GM23338 (cell line): Measurements from ENCODE around the gene NEDD1. TPM values are rescaled to one million over a fixed set of nuclear protein-coding genes. Genes with fewer than 3 reads are reported as not detected.

Experiments used
- ATAC-seq: fragments of 200-7000 bp; cut with Tn5 transposase; 3 replicates; pipeline ENCODE4 v1.9.1; 2020
- DNase-seq: peaks from one replicate; pipeline ENCODE4 v3.0.0-alpha.2; 2015; ENCODE audit warnings: low spot score
- H2AFZ ChIP-seq: fragments of 200-600 bp; sonication (generic); 2 replicates; pipeline ENCODE4 v1.8.0; 2016; ENCODE audit warnings: antibody characterized with exemption, mild to moderate bottlenecking, moderate library complexity
- H3F3A ChIP-seq: fragments of 200-600 bp; sonication (generic); replicated peaks from 2 replicates; pipeline ENCODE4 v1.8.0; 2017; ENCODE audit warnings: antibody characterized with exemption, mixed run types, low read depth
- H3K27ac ChIP-seq: fragments of 200-600 bp; sonication (generic); 2 replicates; pipeline ENCODE4 v1.6.1; 2016; ENCODE audit warnings: low read depth
- H3K27me3 ChIP-seq: fragments of 200-600 bp; sonication (generic); 2 replicates; pipeline ENCODE4 v1.8.0; 2016; ENCODE audit warnings: mild to moderate bottlenecking, mixed run types, moderate library complexity; ENCODE audit not compliant: insufficient read depth
- H3K36me3 ChIP-seq: fragments of 200-600 bp; sonication (generic); 2 replicates; pipeline ENCODE4 v1.8.0; 2016; ENCODE audit warnings: mild to moderate bottlenecking; ENCODE audit not compliant: insufficient read depth
- H3K4me1 ChIP-seq: fragments of 200-600 bp; sonication (generic); 2 replicates; pipeline ENCODE4 v1.8.0; 2016; ENCODE audit warnings: mild to moderate bottlenecking, moderate library complexity; ENCODE audit not compliant: insufficient read depth
- H3K4me2 ChIP-seq: fragments of 200-600 bp; sonication (generic); 2 replicates; pipeline ENCODE4 v1.7.1; 2017; ENCODE audit warnings: mixed run types
- H3K4me3 ChIP-seq: fragments of 200-600 bp; sonication (generic); 2 replicates; pipeline ENCODE4 v1.6.1; 2016; ENCODE audit warnings: mixed run types
- H3K79me2 ChIP-seq: fragments of 200-600 bp; sonication (generic); replicated peaks from 2 replicates; pipeline ENCODE4 v1.8.0; 2017; ENCODE audit warnings: mild to moderate bottlenecking; ENCODE audit not compliant: insufficient read depth
- H3K9me2 ChIP-seq: fragments of 200-600 bp; sonication (generic); 2 replicates; pipeline ENCODE4 v1.8.0; 2017; ENCODE audit not compliant: insufficient read depth
- H4K20me1 ChIP-seq: fragments of 200-600 bp; sonication (generic); replicated peaks from 2 replicates; pipeline ENCODE4 v1.8.0; 2017; ENCODE audit warnings: mild to moderate bottlenecking; ENCODE audit not compliant: insufficient read depth
- H3K27ac Mint-ChIP-seq: 2 replicates; pipeline ENCODE4 v1.8.0; 2020; ENCODE audit warnings: inconsistent platforms, mild to moderate bottlenecking, moderate library complexity, mixed read lengths
- H3K27me3 Mint-ChIP-seq: 3 replicates; pipeline ENCODE4 v1.8.0; 2022; ENCODE audit warnings: low read depth, mild to moderate bottlenecking, moderate library complexity, mixed read lengths, inconsistent platforms; ENCODE audit not compliant: insufficient read depth, poor library complexity
- H3K36me3 Mint-ChIP-seq: 3 replicates; pipeline ENCODE4 v1.8.0; 2021; ENCODE audit warnings: low read depth, mild to moderate bottlenecking, inconsistent platforms, moderate library complexity, mixed read lengths
- H3K4me1 Mint-ChIP-seq: 3 replicates; pipeline ENCODE4 v1.8.0; 2020; ENCODE audit warnings: mild to moderate bottlenecking, inconsistent platforms, mixed read lengths
- H3K4me3 Mint-ChIP-seq: 3 replicates; pipeline ENCODE4 v1.8.0; 2021; ENCODE audit warnings: moderate library complexity, mild to moderate bottlenecking, inconsistent platforms, mixed read lengths
- H3K9me3 Mint-ChIP-seq: 3 replicates; pipeline ENCODE4 v1.8.0; 2020; ENCODE audit warnings: moderate library complexity, mild to moderate bottlenecking, inconsistent platforms, mixed read lengths
- CREB1 ChIP-seq: fragments of 250-450 bp; sonication (Bioruptor Pico); IDR thresholded peaks from 2 replicates; pipeline ENCODE4 v1.5.0; 2020; ENCODE audit warnings: low read depth, mild to moderate bottlenecking, moderate library complexity
- CTCF ChIP-seq, 2 experiments: fragments of 200-600 bp in 1 of 2; sonication (generic) in 1 of 2; conservative IDR thresholded peaks; 2 replicates each; pipeline versions ENCODE4 v1.5.1 to v1.6.1; 2016 to 2017; ENCODE audit warnings: antibody characterized with exemption in 2 of 2, low read depth in 2 of 2, mild to moderate bottlenecking in 2 of 2, moderate library complexity in 1 of 2
- ETS1 ChIP-seq: IDR thresholded peaks from 2 replicates; pipeline ENCODE4 v1.6.1; 2016; ENCODE audit warnings: antibody characterized with exemption
- EZH2 ChIP-seq: fragments of 200-600 bp; sonication (generic); IDR thresholded peaks from one replicate; pipeline ENCODE4 v1.8.0; 2017; ENCODE audit warnings: antibody characterized with exemption, mild to moderate bottlenecking, low read depth; ENCODE audit not compliant: unreplicated experiment
- EZH2phosphoT487 ChIP-seq: fragments of 200-600 bp; sonication (generic); IDR thresholded peaks from one replicate; pipeline ENCODE4 v1.8.1; 2018; ENCODE audit warnings: antibody characterized with exemption; ENCODE audit not compliant: unreplicated experiment
- JUNB ChIP-seq: IDR thresholded peaks from one replicate; pipeline ENCODE4 v1.6.1; 2016; ENCODE audit warnings: antibody characterized with exemption; ENCODE audit not compliant: unreplicated experiment
- NANOG ChIP-seq: IDR thresholded peaks from 2 replicates; pipeline ENCODE4 v1.6.1; 2016; ENCODE audit warnings: antibody characterized with exemption, borderline replicate concordance
- POLR2AphosphoS5 ChIP-seq: IDR thresholded peaks from 2 replicates; pipeline ENCODE4 v1.6.1; 2016; ENCODE audit warnings: antibody characterized with exemption, low read depth
- REST ChIP-seq: IDR thresholded peaks from one replicate; pipeline ENCODE4 v1.6.1; 2018; ENCODE audit warnings: antibody characterized with exemption; ENCODE audit not compliant: unreplicated experiment
- STAT1 ChIP-seq: IDR thresholded peaks from one replicate; pipeline ENCODE4 v1.6.1; 2016; ENCODE audit warnings: antibody characterized with exemption; ENCODE audit not compliant: unreplicated experiment
- ZNF114 ChIP-seq: fragments of 250-450 bp; sonication (Bioruptor Pico); IDR thresholded peaks from 2 replicates; pipeline ENCODE4 v1.5.0; 2020; ENCODE audit warnings: mild to moderate bottlenecking, moderate library complexity
- ZNF331 ChIP-seq: fragments of 250-450 bp; sonication (Bioruptor Pico); IDR thresholded peaks from 2 replicates; pipeline ENCODE4 v1.5.0; 2020; ENCODE audit warnings: low read depth, mild to moderate bottlenecking, moderate library complexity
- ZNF462 ChIP-seq: fragments of 250-450 bp; sonication (Bioruptor Pico); IDR thresholded peaks from 2 replicates; pipeline ENCODE4 v1.5.0; 2020; ENCODE audit warnings: mild to moderate bottlenecking, moderate library complexity
- polyA plus RNA-seq: library from polyadenylated mRNA; unstranded; fragments of >200 nt; fragmentation: Nextera tagmentation; extraction: Ambion mirVana; gene quantifications from 2 replicates; pipeline ENCODE4 v1.2.1, GENCODE V29; 2016
- total RNA-seq: library from RNA; depleted of rRNA; stranded (reverse); fragments of >200 nt; shearing (Covaris generic); gene quantifications from 2 replicates; pipeline ENCODE4 v1.2.3, GENCODE V29; 2014

The NEDD1 gene
- total and polyA plus RNA-seq, 2 experiments from 2014 or later: 16.0 to 35.8 TPM

GRCh38 chr12:96988919-96989318 is 81.9 kb downstream of the NEDD1 start:
- Histone ChIP-seq H3K9me2 (no peaks in the 10 kb centered on the region), H3K36me3 (no peaks in the 10 kb centered on the region), H2AFZ (no peak overlapping the region), H3F3A (no peaks in the 10 kb centered on the region), H3K79me2 (no peaks in the 10 kb centered on the region), H3K27ac (no peak overlapping the region), H3K4me2 (no peak overlapping the region), H3K4me3 (no peak overlapping the region), H3K4me1 (peaks cover 33% of the 10 kb centered on the region), H3K27me3 (peaks cover 9% of the 10 kb centered on the region; the same call in 1 of the 2 replicates), H4K20me1 (no peaks in the 10 kb centered on the region)
- Mint-ChIP-seq H3K27ac (no peak overlapping the region), H3K9me3 (no peaks in the 10 kb centered on the region), H3K36me3 (no peaks in the 10 kb centered on the region), H3K27me3 (peaks cover 6% of the 10 kb centered on the region), H3K4me1 (peaks cover 41% of the 10 kb centered on the region), H3K4me3 (no peak overlapping the region)
- DNase-seq (no peak), ATAC-seq (no peak)
- TF ChIP-seq EZH2phosphoT487 (no peak), ZNF462 (CRISPR knock-in tag) (no peak), CREB1 (CRISPR knock-in tag) (no peak), JUNB (no peak), CTCF (conservative IDR thresholded peaks at IDR 0.05; ENCODE audit: low read depth in 2 of 2) (no peak), STAT1 (no peak), REST (no peak), POLR2AphosphoS5 (no peak), NANOG (no peak), EZH2 (no peak), ZNF114 (no peak), ZNF331 (no peak), ETS1 (no peak)
